Natural killer cell (primary cell): ENCODE results near the gene MTMR10. TPM values are rescaled to one million over a fixed set of nuclear protein-coding genes. Genes with fewer than 3 reads are reported as not detected.

ENCODE experiments used
- ATAC-seq, 3 donors: fragments of 150-1000 bp in 2 of 3; fragments of 200-7000 bp in 1 of 3; cut with Tn5 transposase; 1 replicate in 1 of 3; 2 replicates in 2 of 3; pipeline ENCODE4 v1.10.0; 2021; ENCODE audit warnings: mild to moderate bottlenecking in 2 of 3, moderate library complexity in 2 of 3
- DNase-seq, 2 donors: peaks; one replicate each; pipeline versions ENCODE4 v3.0.0 to v3.0.0-alpha.2; 2013 to 2021; ENCODE audit warnings: mixed read lengths in 1 of 2
- H3K27ac ChIP-seq: one replicate; pipeline ENCODE4 v1.5.1; 2013; ENCODE audit warnings: mild to moderate bottlenecking, low read length
- H3K27me3 ChIP-seq: one replicate; pipeline ENCODE4 v1.6.1; 2013; ENCODE audit warnings: low read length; ENCODE audit not compliant: control insufficient read depth, insufficient read depth
- H3K36me3 ChIP-seq: one replicate; pipeline ENCODE4 v1.6.1; 2013; ENCODE audit warnings: low read length; ENCODE audit not compliant: control insufficient read depth, insufficient read depth
- H3K4me1 ChIP-seq: one replicate; pipeline ENCODE4 v1.6.1; 2013; ENCODE audit warnings: low read length; ENCODE audit not compliant: control insufficient read depth, insufficient read depth
- H3K4me3 ChIP-seq: one replicate; pipeline ENCODE4 v1.5.1; 2013; ENCODE audit warnings: low read length
- H3K9me3 ChIP-seq: one replicate; pipeline ENCODE4 v1.6.1; 2013; ENCODE audit warnings: low read length; ENCODE audit not compliant: control insufficient read depth, insufficient read depth
- H3K27ac Mint-ChIP-seq, 2 donors: one replicate each; pipeline ENCODE4 v1.8.0; 2022; ENCODE audit warnings: mild to moderate bottlenecking in 2 of 2, mixed read lengths in 2 of 2, moderate library complexity in 1 of 2
- H3K27me3 Mint-ChIP-seq, 2 donors: one replicate each; pipeline ENCODE4 v1.8.0; 2022; ENCODE audit warnings: low read depth in 2 of 2, mixed read lengths in 2 of 2
- H3K36me3 Mint-ChIP-seq: one replicate; pipeline ENCODE4 v1.8.0; 2022; ENCODE audit warnings: mixed read lengths
- H3K4me1 Mint-ChIP-seq, 2 donors: one replicate each; pipeline ENCODE4 v1.8.0; 2022; ENCODE audit warnings: mixed read lengths in 2 of 2
- H3K4me3 Mint-ChIP-seq: one replicate; pipeline ENCODE4 v1.8.0; 2022; ENCODE audit warnings: mild to moderate bottlenecking, moderate library complexity, mixed read lengths
- H3K9me3 Mint-ChIP-seq, 2 donors: one replicate each; pipeline ENCODE4 v1.8.0; 2022; ENCODE audit warnings: mixed read lengths in 2 of 2
- CTCF ChIP-seq: fragments of 200-600 bp; IDR thresholded peaks from one replicate; pipeline ENCODE4 v1.8.0; 2022; ENCODE audit warnings: antibody characterized with exemption
- WGBS: methylation state at CpG from one replicate; pipeline ENCODE4 v1.1.7; 2013; ENCODE audit warnings: missing lambda C conversion rate; ENCODE audit not compliant: insufficient coverage; 5-methylcytosine and 5-hydroxymethylcytosine counted together
- intact Hi-C: fragments of 100-400 bp; cut with micrococcal nuclease; formaldehyde crosslinking; loops from one replicate; pipeline ENCODE4 v1.14.2; 2022
- total RNA-seq, 4 donors: library from RNA; stranded (reverse); fragments of 120-200 nt in 1 of 4; gene quantifications; one replicate each; pipeline versions ENCODE4 v1.2.3 to v1.2.4, GENCODE V29; 2013 to 2022

Gene MTMR10
- total RNA-seq, 3 donors from 2014 or later (not counting 1 experiment from before 2014, with no cell fraction given): 46.3 to 64.5 (median 54.2) TPM

- Histone ChIP-seq H3K27me3 (no peaks in the 10 kb centered on the region), H3K4me1 (peaks cover 29% of the 10 kb centered on the region), H3K4me3 (no peak overlapping the region), H3K27ac (no peak overlapping the region), H3K9me3 (no peaks in the 10 kb centered on the region), H3K36me3 (peaks cover 35% of the 10 kb centered on the region)
- Mint-ChIP-seq H3K27me3 (no peaks in the 10 kb centered on the region), H3K9me3 (no peaks in the 10 kb centered on the region), H3K27ac (peak overlapping the region; percentile 29 to 77), H3K36me3 (no peaks in the 10 kb centered on the region), H3K4me1 (peaks cover 66 to 73% of the 10 kb centered on the region in 2 donors), H3K4me3 (peak overlapping the region; percentile 4)
- TF ChIP-seq CTCF: no peak
- 62% methylated on average over 3 of the region's 3 CpGs for WGBS
- intact Hi-C loops: no loop called here
- DNase-seq (no peak), ATAC-seq (no peak)
Measured at GRCh38 chr15:30985081-30985531, 6.3 kb downstream of the MTMR10 start.

GRCh38 chr15:30984542-30984941 is 6.9 kb downstream of the MTMR10 start:
- 76% methylated on average over 6 of the region's 6 CpGs for WGBS
- no peak for ATAC-seq
- Mint-ChIP-seq H3K4me3 (no peak overlapping the region), H3K9me3 (no peaks in the 10 kb centered on the region), H3K36me3 (no peaks in the 10 kb centered on the region), H3K4me1 (peaks cover 68 to 74% of the 10 kb centered on the region in 2 donors), H3K27me3 (no peaks in the 10 kb centered on the region), H3K27ac (peak overlapping the region; percentile 29 to 77)
- Histone ChIP-seq H3K4me1 (peaks cover 25% of the 10 kb centered on the region), H3K4me3 (no peak overlapping the region), H3K27me3 (no peaks in the 10 kb centered on the region), H3K36me3 (peaks cover 35% of the 10 kb centered on the region), H3K27ac (no peak overlapping the region), H3K9me3 (no peaks in the 10 kb centered on the region)
- intact Hi-C loops: no loop called here
- no peak for DNase-seq
- no peak for TF ChIP-seq CTCF

GRCh38 chr15:30984118-30984517 is 7.3 kb downstream of the MTMR10 start:
- H3K4me1 ChIP-seq: peaks cover 28% of the 10 kb centered on the region
- intact Hi-C loops: no loop called here
- H3K36me3 ChIP-seq: peaks cover 35% of the 10 kb centered on the region

More at GRCh38 chr15:30984118-30984517, 7.3 kb downstream of the MTMR10 start:
- no peak for TF ChIP-seq CTCF
- Histone ChIP-seq H3K27ac (no peak overlapping the region), H3K9me3 (no peaks in the 10 kb centered on the region), H3K4me3 (no peak overlapping the region), H3K27me3 (no peaks in the 10 kb centered on the region)
- no peaks in the 10 kb centered on the region for H3K36me3 Mint-ChIP-seq
- H3K4me1 Mint-ChIP-seq: peaks cover 72 to 78% of the 10 kb centered on the region in 2 donors
- H3K27me3 Mint-ChIP-seq: no peaks in the 10 kb centered on the region
- DNase-seq (no peak), ATAC-seq (no peak)
- 96% methylated on average over 3 of the region's 3 CpGs for WGBS
- H3K27ac Mint-ChIP-seq: peak overlapping the region; percentile 9 to 29
- no peak overlapping the region for H3K4me3 Mint-ChIP-seq
- no peaks in the 10 kb centered on the region for H3K9me3 Mint-ChIP-seq
